HG03378 (cell line): ENCODE data around the gene PIK3R1.

Source experiments
- ATAC-seq: cut with Tn5 transposase; IDR thresholded peaks from one replicate; pipeline ENCODE4 v1.9.1; 2021; ENCODE audit warnings: mild to moderate bottlenecking, moderate library complexity; ENCODE audit not compliant: unreplicated experiment

PIK3R1 gene

DNA sequence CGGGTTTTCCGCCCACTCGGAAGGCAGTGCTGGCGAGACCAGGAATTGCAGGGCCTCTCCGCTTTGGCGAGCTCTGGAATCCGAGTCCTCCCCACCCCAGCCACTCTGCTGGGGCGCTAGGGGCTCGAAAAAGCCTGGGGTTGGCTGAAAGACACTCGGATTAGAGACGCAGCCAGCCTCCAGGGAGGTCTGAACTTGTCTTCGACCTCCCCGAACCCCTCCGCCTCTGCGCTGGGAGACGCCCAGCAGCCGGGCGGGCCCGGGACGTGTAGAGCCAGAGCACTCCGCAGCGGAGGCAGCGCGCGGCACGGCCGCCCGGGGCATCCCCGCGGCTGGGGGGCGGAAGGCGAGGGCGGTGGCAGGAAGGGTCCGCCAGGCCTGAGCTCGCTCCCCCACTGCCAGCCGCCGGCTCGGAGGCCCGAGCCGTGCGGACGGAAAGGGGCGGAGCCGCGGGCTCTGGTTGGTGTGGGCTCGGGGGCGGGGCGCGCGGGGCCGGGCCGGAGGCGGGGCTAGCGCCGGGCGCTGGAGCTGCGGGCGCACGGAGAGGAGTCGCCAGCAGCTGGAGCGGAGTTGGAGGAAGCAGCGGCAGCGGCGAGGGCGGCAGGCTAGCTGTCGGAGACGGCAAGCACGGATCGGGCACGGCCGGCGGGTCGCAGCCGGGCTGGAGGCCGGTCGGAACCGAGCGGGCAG lies at the start of gene PIK3R1:
TSS of gene PIK3R1 (plus strand) at position 549 of the 690 bp plus-strand sequence. CDS start 10,920 bp downstream, outside the sequence.
- peak; percentile 68 for ATAC-seq

DNA sequence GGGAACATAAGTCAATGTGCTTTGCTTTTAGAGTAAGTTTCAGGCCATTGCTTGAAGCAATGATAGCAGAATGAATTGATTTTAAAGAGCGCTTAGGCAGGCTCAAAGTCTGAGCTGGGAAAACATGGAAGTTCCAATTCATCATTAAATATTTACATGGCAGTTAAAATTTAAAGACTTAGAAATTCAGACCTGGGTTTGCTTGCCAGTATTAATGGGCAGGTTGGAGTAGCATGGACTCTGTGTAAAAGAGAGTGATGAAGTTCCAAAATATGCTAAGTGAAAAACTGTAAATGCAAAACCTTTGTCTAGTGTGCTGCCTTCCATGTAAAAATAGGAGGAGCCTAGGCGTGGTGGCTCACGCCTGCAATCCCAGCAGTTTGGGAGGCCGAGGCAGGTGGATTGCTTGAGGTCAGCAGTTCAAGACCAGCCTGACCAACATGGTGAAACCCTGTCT lies 48.3 kb upstream of the PIK3R1 start:
- ATAC-seq = no peak

DNA sequence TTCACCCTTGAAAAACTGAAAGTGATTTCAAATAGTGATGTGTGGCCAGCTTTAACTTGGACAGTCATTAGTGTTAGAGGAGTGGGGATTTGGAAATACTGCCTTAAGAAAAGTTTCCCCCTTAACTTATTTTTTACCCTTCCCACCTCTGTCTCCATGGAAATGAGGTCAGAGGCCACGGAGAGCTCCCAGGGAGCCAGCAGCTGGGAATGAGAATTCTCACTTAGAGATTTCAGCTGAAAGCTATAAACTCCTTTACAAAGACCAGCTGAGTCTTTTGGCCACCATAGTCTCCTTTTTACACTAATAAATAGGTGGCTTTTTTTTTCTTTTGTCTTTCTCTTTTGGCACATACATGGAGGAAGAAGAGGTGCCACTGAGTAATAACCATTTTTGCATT lies 45.7 kb upstream of the PIK3R1 start:
- no peak for ATAC-seq

DNA sequence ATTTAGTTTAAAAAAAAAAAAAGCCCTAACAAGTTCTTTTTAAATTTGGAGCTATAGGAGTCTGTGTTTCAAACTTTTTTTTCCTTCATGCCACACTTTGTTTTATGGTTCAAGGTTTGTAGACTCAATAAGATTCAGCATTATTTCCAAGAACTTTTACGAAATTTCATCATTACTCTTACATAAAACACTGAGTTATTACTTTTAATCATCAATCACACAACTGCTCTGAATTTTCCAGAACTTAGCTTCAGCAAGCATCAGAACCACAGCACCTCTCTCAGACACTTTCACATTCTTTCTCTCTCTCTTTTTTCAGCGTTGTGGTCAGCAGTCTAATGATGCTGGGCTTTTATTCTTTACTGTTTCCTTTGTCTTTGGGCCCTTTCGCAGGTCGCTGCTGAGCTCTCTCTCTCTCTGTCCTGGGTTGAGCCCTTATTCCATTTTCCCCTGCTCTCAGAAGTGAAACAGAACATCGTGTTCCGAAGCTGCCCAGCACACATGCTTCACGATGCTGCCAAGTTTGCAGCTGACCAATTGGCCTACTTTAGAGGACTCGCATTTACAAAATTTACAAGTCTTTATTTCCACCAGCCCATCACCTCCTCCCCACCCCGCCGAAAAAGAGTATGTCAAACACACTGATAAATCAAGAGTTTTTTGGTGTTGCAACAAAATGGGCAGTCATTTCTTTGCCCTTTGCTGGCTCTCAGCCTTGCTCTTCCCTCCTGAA lies 44.6 kb upstream of the PIK3R1 start:
- no peak for ATAC-seq

DNA sequence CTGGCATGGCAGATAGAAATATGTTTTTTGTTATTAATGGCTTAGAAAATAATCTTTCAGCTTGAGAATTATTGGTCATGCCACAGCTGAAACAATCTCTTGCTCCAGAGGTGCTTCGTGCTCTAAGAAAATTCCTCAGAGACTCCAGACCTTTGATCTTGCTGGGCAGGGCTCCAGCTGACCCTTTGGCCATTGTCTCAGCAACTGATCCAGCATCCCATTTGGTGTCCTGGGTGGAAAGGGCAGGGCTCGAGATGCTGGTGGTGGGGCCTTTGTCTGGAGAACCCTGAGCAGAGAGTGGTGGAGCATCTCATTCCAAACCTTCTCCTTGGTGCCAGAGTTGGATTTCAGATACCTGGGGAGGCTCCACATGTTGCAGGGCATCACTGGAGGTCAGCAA lies 43.2 kb upstream of the PIK3R1 start:
- ATAC-seq = no peak

DNA sequence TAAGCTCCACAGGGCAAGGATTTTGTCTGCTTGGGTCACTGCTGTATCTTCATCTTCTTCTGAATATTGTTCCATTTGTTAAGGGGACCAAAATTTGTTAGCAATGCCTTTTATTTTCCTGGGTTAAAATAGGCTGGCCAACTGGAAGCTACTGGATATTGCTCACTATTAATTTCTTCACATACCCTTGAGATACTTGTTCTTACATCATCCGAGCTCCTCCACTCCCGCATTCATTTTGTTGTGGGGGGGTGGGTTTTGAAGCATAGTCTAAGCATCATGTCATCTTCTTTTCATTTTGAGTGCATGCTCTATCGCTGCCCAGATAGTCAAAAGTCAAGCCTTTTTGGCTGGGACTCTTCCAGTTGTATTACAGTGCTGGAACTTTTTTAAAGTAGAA lies 42.5 kb upstream of the PIK3R1 start:
- no peak for ATAC-seq

DNA sequence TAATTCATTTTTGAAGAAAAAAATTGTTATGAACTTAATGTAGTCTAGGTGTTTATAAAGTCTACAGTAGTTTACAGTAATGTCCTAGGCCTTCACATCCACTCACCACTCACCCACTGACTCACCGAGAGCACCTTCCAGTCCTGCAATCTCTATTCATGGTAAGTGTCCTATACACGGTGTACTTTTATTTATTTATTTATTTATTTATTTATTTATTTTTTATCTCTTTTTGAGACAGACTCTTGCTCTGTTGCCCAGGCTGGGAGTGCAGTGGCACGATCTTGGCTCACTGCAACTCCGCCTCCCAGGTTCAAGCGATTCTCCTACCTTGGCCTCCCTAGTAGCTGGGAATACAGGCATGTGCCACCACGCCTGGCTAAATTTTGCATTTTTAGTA lies 39.3 kb upstream of the PIK3R1 start:
- no peak for ATAC-seq

DNA sequence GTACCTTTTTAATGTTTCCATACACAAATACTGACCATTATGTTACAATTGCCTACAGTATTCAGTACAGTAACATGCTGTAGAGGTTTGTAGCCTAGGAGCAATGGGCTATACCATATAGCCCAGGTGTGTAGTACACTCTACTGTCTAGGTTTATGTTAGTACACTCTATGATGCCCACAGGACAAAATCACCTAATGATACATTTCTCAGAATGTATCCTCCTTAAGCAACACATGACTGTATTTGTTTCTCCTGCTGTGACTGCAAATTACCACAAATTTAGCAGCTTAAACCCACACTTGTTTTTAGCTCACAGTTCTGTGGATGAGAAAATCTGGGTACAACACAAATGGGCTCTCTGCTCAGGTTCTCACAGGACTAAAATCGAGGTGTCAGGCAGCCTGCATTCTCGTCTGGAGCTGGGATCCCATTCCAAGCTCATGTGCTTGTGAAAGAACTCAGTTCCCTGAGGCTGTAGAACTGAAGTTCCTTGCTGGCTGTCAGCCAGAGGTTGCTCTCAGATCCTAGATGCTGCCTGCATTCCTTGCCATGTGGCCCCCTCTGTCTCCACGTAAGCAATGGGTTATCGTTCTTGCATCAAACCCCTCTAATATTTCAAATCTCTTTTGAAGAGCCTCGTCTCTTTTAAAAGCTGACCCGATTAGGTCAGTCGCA lies 38.6 kb upstream of the PIK3R1 start:
- ATAC-seq = no peak

DNA sequence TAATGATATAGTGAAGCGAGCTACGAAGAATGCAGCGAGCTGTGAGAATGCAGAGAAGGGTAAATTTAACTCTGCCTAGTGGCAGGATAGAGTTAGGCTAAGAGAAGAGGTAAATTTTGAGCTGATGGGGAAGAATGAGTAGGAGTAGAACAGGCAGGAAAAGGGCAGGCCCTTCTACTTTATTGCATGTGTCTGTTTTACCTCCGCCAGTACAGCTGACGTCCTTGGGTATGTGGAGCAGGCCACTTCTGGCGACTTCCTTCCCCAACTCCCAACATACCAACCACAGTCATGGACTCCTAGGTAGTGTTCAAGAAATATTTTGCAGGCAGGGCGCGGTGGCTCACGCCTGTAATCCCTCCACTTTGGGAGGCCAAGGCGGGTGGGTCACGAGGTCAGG lies 37.9 kb upstream of the PIK3R1 start:
- no peak for ATAC-seq

DNA sequence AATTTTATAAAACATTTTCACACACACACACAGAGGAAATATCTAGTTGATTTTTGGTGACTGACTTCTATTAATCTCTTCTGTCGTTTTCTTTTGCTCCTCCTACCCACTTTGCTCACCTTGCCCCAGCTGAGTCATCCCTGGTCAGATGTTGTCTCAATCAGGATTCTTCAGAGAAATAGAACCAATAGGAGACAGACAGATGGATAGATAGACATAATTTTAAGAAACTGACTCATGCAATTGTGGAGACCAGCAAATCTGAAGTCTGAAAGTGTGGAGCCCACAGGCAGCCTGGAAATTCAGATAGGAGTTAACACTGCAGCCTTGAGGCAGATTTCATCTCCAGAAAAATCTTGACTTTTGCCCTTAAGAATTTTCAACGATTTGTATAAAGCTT lies 37.0 kb upstream of the PIK3R1 start:
- no peak for ATAC-seq

DNA sequence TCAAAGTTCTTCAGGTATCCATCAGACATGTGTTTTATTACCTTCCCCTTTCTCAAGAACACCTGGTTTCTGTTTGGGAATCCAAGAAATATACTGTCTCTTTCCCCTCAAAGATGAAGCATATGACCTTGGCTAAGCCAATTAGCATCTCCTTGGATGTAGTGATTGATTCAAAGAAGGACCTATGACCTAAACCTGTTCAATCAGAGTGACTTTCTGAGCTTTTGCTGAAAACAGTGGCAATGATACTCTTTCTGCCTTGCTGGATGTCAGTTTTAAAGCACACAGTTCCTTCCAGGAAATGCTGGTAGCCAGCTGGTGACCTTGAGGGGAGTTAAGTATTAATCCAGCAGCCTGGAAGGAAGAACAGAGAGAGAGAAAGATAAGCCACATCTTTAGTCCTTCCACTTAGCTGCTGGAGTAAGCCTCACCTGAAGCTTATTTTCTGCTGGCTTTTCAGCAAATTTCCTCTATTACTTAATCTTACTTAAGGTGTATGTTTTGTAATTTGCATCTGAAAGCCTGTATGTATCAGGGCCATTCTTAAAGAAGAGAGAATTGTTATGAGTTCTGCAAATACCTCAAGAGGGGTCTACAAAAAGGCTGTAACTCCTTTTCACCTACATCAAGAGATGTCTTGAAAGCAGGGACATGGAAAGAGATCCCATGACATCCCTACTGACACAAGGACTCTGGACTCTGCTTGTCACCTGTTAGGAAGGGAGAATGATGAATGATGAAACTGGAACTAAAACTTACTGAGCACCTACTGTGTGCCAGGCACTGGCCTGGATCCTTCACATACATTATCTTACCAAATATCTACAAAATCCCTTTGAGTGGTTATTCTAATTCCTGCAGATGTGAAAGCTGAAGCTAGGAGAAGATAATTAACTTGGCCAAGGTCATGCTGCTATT lies 35.2 kb upstream of the PIK3R1 start:
- ATAC-seq = no peak

DNA sequence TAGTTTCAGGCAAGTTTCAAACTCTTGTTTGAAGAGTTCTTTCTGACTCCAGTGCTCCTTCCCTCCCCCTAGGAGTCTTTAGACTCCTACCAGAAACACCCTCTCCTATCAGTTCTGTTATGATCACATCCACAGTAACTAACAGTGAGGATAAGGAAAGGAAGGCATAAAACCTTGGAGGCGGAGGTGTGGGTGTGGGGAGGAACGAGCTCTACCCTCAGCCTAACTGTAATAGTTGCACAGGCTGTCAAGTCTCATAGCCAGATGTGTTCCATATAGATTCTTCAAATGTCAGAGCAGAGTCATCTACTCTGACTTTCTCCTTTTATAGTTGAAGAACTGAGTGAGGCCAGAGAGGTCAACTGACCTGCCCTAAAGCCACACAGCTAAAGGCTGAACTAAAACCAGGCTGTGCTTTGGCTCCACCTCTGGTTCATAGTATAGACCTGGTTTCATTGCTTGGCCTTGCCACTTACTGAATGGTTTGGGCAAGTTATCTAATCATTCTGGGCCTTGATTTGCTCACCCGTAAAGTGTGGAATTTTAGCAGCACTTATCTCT lies 34.4 kb upstream of the PIK3R1 start:
- no peak for ATAC-seq

DNA sequence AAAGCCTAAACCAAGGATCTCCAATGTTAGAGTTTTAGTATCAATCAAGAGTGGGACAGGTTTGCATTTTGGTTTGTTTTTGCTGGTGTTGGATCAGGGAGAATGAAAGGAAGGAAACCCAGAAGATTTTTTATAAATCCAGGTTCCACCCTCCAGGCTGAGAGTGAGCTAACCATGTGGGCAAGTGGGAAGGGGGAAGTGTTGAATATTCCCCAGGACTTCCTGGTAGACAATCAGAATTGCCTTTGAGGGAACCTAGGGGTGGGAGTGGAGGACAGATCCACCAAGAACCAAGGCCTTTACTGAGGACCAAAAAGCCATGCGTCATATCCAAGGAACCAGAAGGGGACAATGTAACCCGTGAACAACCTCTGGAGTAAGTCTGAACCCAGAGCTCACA lies 33.5 kb upstream of the PIK3R1 start:
- ATAC-seq = no peak

DNA sequence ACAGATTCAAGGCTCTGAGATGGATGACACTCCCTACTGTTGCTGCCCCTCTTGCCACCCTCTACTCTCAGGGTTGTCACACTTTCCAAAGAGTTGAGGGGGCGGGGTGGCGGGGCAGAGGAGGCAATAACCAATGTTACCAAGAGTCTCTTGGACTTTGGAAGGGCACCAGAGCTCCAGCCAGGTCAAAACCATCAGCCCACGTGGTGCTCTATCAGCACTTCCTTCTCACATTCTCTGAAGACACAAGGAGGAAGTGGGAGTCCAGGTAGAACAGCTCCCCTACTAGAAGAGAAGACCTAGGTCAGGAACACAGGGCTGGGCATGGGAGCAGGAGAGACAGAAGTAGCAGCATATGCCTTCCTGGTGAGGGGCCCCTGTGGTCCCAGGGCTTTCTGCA lies 33.0 kb upstream of the PIK3R1 start:
- no peak for ATAC-seq

DNA sequence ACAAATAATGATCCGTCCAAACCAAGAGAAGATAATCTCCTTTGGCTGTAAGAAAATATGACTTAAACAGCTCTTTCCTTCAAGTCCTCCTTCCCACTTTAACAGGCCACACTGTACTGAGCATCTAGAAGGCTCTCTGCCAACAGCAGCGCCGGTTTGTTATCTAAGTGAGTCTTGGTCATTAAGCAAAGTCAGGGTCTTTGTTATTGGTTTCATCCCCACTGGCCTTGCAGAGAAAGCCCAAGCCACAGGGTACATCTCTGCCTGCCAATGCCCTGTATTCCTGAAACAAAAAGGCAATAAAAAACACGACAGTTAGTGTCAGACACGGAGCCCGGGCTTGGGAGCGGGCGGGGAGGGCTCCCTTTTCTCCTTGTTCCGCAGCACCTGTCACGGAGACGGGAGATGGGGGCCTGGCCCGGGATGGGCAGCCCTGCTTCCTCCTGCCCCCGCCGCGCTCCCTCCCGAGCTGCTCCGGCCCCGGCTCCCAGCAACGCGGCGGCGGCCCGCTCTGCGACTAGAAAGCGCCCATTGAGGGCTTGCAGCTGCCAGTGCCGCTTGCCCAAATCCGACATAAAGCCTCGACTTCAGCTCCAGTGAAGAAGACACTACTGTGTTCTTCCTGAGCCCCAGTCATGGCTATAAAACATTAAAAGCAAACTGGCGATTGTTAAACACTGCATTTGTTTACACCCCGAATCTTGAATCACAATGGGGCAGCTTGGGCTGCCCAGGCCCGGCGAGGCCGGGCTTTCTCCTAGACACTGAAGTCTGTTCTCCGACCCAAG lies 28.1 kb upstream of the PIK3R1 start:
- no peak for ATAC-seq

DNA sequence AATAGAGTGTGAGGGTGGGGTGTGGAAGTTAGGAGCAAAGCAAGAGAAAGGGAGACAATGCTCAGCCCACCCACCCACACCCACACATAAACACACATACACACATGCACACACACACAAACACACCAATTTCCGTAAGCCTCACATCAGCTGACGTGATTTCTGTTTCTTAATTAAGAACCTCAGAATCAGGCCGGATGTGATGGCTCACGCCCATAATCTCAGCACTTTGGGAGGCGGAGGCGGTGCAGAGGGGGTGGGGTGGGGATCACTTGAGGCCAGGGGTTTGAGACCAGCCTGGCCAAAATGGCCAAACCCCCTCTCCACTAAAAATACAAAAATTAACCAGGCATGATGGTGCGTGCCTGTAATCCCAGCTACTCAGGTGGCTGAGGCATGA lies 26.4 kb upstream of the PIK3R1 start:
- no peak for ATAC-seq

DNA sequence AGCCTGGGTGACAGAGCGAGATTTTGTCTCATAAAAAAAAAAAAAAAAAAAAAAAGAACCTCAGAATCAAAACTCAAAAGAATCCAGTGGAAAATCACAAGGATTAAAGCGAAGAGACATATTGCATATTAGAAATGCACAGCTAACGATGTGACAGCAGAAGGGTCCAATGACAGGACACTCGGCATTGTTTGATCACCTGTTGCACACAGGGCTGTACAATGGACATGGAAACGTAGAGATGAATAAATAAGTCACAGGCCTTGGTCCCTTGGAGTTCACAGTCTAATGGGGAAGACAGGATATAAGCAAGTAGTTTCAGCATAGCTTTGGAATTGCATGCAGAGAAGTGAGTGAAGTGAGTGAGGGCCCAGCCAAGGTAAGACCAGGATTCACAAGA lies 25.9 kb upstream of the PIK3R1 start:
- no peak for ATAC-seq

DNA sequence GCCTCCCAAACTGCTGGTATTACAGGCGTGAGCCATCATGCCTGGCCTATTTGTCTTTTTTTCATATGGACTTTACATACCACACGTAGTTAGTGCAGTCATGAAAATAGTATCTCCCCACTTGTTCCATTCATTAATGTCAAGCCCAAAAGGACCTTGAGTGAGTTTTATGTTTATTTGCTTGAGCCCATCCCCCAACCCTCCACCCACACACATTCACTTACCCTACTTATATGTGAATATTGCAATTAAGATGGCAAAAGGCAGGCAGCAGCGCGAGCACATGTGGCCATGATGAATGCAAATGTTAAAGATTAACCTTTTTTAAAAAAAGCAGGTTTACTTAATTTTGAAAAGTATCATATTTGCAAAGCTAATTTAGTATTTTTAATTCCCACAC lies 24.9 kb upstream of the PIK3R1 start:
- ATAC-seq = no peak

DNA sequence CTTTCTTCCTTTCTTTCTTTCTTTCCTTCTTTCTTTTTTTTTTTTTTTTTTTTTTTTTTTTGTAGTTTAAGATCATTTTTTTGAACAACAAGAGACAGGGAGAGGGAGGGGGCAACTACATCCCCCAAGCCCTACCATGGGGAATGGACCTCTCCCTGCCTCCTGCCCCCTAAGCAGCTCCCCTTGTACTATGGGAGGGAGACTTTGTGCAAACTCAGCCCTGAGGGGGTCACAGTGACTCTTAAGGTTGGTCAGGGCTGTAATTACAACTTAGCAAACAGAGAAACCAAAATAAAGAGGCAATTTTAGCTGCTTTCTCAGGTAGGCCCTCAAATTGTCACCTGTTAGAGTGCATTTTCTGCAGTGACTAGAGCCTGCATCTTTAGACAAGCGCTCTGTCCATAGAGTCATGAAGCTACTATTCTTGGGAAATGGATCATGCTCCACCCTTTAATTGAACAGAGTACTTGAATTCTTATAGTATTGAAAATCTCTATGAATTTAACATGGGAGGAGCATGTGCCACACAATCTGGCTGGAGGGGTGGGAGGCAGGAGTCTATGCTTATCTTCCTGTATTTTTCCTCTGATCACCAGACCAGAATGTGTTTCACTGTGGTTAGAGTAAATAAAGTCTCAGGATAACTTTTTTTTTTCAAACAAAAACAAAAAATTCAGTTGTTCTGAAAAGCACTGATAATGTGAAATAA lies 24.3 kb upstream of the PIK3R1 start:
- no peak for ATAC-seq
